MM.1S (cell line): ENCODE measurements around the gene MBTPS1.

ENCODE experiments used
- EZH2 ChIP-seq: fragments of 300-600 bp; sonication (generic); optimal IDR thresholded peaks from 2 replicates; pipeline ENCODE3; 2017; ENCODE audit warnings: low read depth, mild to moderate bottlenecking, antibody characterized with exemption, low read length, mixed read lengths
- TF ChIP-seq, protein P1 (sequence below): fragments of 300-600 bp; sonication (generic); IDR thresholded peaks from 2 replicates; pipeline ENCODE4 v1.5.1; 2016; ENCODE audit warnings: antibody characterized with exemption, low read length, mixed read lengths

DNA sequence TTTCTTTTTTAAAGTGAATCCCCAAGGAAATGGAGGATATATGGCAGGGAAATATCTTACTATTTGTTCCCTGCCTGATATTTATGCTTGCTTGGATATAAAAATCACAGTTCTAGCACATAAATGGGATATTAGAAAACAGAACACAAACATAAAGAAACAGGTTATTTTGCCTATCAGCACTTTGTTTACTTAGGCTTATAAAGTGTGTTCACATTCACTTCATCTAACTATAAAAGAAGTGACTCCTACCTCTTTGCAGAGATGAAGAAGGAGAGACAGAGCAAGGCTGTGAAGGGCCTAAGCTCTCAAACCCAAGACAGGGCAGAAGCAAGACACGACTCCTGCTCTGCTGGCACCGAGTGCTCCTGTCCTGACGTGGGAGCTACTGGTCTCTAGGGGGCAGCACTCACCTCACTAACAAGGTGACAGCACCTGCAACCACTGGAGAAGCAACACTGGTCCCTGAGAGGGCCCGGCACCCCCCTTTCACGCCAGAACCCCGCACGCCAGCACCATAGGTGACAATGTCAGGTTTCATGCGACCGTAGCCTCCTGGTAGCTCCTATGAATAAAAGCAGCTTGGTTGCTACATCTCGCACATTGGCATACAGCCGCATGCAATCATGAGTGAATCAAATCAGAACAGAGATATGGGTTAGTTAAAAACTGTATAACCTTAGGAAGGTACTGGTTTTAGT lies 32.0 kb downstream of the MBTPS1 start:
- TF ChIP-seq, protein P1, sequence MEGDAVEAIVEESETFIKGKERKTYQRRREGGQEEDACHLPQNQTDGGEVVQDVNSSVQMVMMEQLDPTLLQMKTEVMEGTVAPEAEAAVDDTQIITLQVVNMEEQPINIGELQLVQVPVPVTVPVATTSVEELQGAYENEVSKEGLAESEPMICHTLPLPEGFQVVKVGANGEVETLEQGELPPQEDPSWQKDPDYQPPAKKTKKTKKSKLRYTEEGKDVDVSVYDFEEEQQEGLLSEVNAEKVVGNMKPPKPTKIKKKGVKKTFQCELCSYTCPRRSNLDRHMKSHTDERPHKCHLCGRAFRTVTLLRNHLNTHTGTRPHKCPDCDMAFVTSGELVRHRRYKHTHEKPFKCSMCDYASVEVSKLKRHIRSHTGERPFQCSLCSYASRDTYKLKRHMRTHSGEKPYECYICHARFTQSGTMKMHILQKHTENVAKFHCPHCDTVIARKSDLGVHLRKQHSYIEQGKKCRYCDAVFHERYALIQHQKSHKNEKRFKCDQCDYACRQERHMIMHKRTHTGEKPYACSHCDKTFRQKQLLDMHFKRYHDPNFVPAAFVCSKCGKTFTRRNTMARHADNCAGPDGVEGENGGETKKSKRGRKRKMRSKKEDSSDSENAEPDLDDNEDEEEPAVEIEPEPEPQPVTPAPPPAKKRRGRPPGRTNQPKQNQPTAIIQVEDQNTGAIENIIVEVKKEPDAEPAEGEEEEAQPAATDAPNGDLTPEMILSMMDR, result peak; percentile 62
- no peak for TF ChIP-seq EZH2
